Endothelial cell of umbilical vein (primary cell): Measurements from ENCODE around the gene WWC1. TPM values are rescaled to one million over a fixed set of nuclear protein-coding genes. Genes with fewer than 3 reads are reported as not detected.

Experiments used
- BruUV-seq: library from RNA; stranded (reverse); fragments of 400-500 nt; replicated peaks from 2 replicates; lab custom pipeline; 2021; lab: Mats Ljungman, UMichigan
- CTCF ChIA-PET: fragments of 300-600, 350-600 bp; sonication (Branson Sonifier 250); formaldehyde crosslinking; loops from one replicate; lab custom pipeline; 2021; ENCODE audit warnings: antibody characterized with exemption, inconsistent platforms; lab: Charles Lee
- POLR2A ChIA-PET: fragments of 300-600, 350-600 bp; sonication (Branson Sonifier 250); formaldehyde crosslinking; loops from one replicate; lab custom pipeline; 2021; ENCODE audit warnings: antibody characterized with exemption, inconsistent platforms; lab: Charles Lee
- DNase-seq: peaks from one replicate; pipeline ENCODE4 v3.0.0-alpha.2; 2011; ENCODE audit warnings: low read depth, low spot score
- FAIRE-seq: peaks from 2 replicates; lab custom pipeline; 2011; peaks lifted over from hg19 to GRCh38; lab: Jason Lieb, UNC
- H2AFZ ChIP-seq: 2 replicates; pipeline ENCODE4 v1.6.0; 2012; ENCODE audit warnings: low read depth, low read length, control low read depth, inconsistent platforms
- H3K27ac ChIP-seq: 2 replicates; pipeline ENCODE4 v1.5.1; 2011; ENCODE audit warnings: low read depth, mild to moderate bottlenecking, control low read depth, low read length, moderate library complexity; ENCODE audit not compliant: insufficient read depth
- H3K27me3 ChIP-seq, 2 experiments: 2 replicates each; pipeline versions ENCODE4 v1.6.0 to v1.6.1; 2011; ENCODE audit warnings: low read length in 2 of 2, mixed read lengths in 1 of 2; ENCODE audit not compliant: control insufficient read depth in 2 of 2, insufficient read depth in 2 of 2
- H3K36me3 ChIP-seq, 2 experiments: 2 replicates in 1 of 2; 3 replicates in 1 of 2; pipeline ENCODE4 v1.5.1; 2011; ENCODE audit warnings: low read length in 2 of 2, mild to moderate bottlenecking in 1 of 2, moderate library complexity in 1 of 2; ENCODE audit not compliant: control insufficient read depth in 2 of 2, insufficient read depth in 2 of 2; ENCODE audit errors: extremely low read depth in 1 of 2
- H3K4me1 ChIP-seq: 3 replicates; pipeline ENCODE4 v1.5.1; 2011; ENCODE audit warnings: mild to moderate bottlenecking, low read length; ENCODE audit not compliant: control insufficient read depth, insufficient read depth; ENCODE audit errors: extremely low read depth
- H3K4me2 ChIP-seq: 2 replicates; pipeline ENCODE4 v1.6.1; 2011; ENCODE audit warnings: low read length, control low read depth, mixed read lengths; ENCODE audit not compliant: insufficient read depth
- H3K4me3 ChIP-seq, 3 experiments: fragments of 200-600 bp in 1 of 3; sonication (generic), shearing (Covaris generic) in 1 of 3; replicated peaks in 1 of 3; 2 replicates each; pipeline ENCODE4 v1.5.1; 2011 to 2016; ENCODE audit warnings: control low read depth in 3 of 3, low read length in 3 of 3, mild to moderate bottlenecking in 2 of 3, inconsistent platforms in 1 of 3, low read depth in 1 of 3, moderate library complexity in 1 of 3; ENCODE audit not compliant: insufficient read depth in 1 of 3
- H3K79me2 ChIP-seq: 2 replicates; pipeline ENCODE4 v1.6.0; 2012; ENCODE audit warnings: low read length, inconsistent platforms; ENCODE audit not compliant: control insufficient read depth, insufficient read depth
- H3K9ac ChIP-seq: replicated peaks from 2 replicates; pipeline ENCODE3; 2011; ENCODE audit warnings: low read length, control low read depth; ENCODE audit not compliant: insufficient read depth; ENCODE audit errors: extremely low read depth
- H3K9me1 ChIP-seq: replicated peaks from 3 replicates; pipeline ENCODE4 v1.6.0; 2011; ENCODE audit warnings: mild to moderate bottlenecking, low read length; ENCODE audit not compliant: control insufficient read depth, insufficient read depth; ENCODE audit errors: extremely low read depth
- H3K9me3 ChIP-seq: replicated peaks from 2 replicates; pipeline ENCODE4 v1.5.1; 2012; ENCODE audit warnings: low read length, inconsistent platforms; ENCODE audit not compliant: control insufficient read depth, insufficient read depth
- H4K20me1 ChIP-seq: replicated peaks from 2 replicates; pipeline ENCODE3; 2011; ENCODE audit warnings: mild to moderate bottlenecking, low read length; ENCODE audit not compliant: control insufficient read depth, insufficient read depth; ENCODE audit errors: extremely low read depth
- EZH2 ChIP-seq: IDR thresholded peaks from 2 replicates; pipeline ENCODE4 v1.6.1; 2012; ENCODE audit warnings: borderline replicate concordance, low read depth, mild to moderate bottlenecking, moderate library complexity, low read length, inconsistent platforms; ENCODE audit not compliant: severe bottlenecking
- FOS ChIP-seq: IDR thresholded peaks from 2 replicates; pipeline ENCODE4 v1.6.1; 2011; ENCODE audit warnings: mild to moderate bottlenecking, low read length, moderate library complexity, borderline replicate concordance; ENCODE audit not compliant: insufficient read depth
- GATA2 ChIP-seq: IDR thresholded peaks from 2 replicates; pipeline ENCODE4 v1.7.0; 2011; ENCODE audit warnings: low read depth, mild to moderate bottlenecking, moderate library complexity, mixed read lengths, low read length; ENCODE audit not compliant: insufficient read length, insufficient read depth
- JUN ChIP-seq: IDR thresholded peaks from 2 replicates; pipeline ENCODE4 v1.6.1; 2011; ENCODE audit warnings: borderline replicate concordance, low read depth; ENCODE audit not compliant: insufficient read length, insufficient read depth
- MYC ChIP-seq: IDR thresholded peaks from one replicate; pipeline ENCODE4 v1.6.1; 2011; ENCODE audit warnings: mild to moderate bottlenecking, low read depth, low read length
- POLR2A ChIP-seq: IDR thresholded peaks from 2 replicates; pipeline ENCODE4 v1.6.1; 2012; ENCODE audit warnings: low read depth, mild to moderate bottlenecking, control low read depth, low read length
- POLR2AphosphoS5 ChIP-seq: IDR thresholded peaks from 2 replicates; pipeline ENCODE4 v1.6.1; 2012; ENCODE audit warnings: low read depth, mild to moderate bottlenecking, control low read depth, low read length, moderate library complexity; ENCODE audit not compliant: insufficient read depth
- dilution Hi-C: fragments of 300-500 bp; cut with MboI; formaldehyde crosslinking; loops from one replicate; pipeline ENCODE4 v1.15.0; 2019; ENCODE audit warnings: low sequenced_read_pairs; ENCODE audit not compliant: extremely low pct_ligation_motif_present
- intact Hi-C: fragments of 100-400 bp; cut with micrococcal nuclease; formaldehyde crosslinking; loops from one replicate; pipeline ENCODE4 v1.10.0; 2022
- polyA plus RNA-seq, 4 experiments: library from polyadenylated mRNA; depleted of rRNA in 3 of 4; stranded (reverse) in 3 of 4; unstranded in 1 of 4; fragments of >200 nt; gene quantifications; 2 replicates each; pipeline versions ENCODE4 v1.2.1 to v1.2.3, GENCODE V29; 2011 to 2012; ENCODE audit warnings: missing spikeins in 1 of 4
- total RNA-seq: library from RNA; stranded (reverse); gene quantifications from 2 replicates; pipeline ENCODE4 v1.2.3, GENCODE V29; 2021
- TF ChIP-seq, protein P1 (sequence below), 2 donors: IDR thresholded peaks; 1 replicate in 1 of 2; 2 replicates in 1 of 2; pipeline ENCODE4 v1.5.1; 2011; ENCODE audit warnings: low read length in 2 of 2, mild to moderate bottlenecking in 2 of 2, moderate library complexity in 2 of 2, control low read depth in 1 of 2, inconsistent platforms in 1 of 2, low read depth in 1 of 2; ENCODE audit not compliant: insufficient read depth in 1 of 2; ENCODE audit errors: extremely low read depth in 1 of 2
- TF ChIP-seq, protein P2 (sequence below): IDR thresholded peaks from 2 replicates; pipeline ENCODE4 v1.6.1; 2011; ENCODE audit not compliant: insufficient read depth, insufficient read length

The WWC1 gene
- total and polyA plus RNA-seq, 2 donors (not counting 3 experiments of a cell fraction or from before 2014, with no cell fraction given), result 0.03 to 0.91 TPM

DNA sequence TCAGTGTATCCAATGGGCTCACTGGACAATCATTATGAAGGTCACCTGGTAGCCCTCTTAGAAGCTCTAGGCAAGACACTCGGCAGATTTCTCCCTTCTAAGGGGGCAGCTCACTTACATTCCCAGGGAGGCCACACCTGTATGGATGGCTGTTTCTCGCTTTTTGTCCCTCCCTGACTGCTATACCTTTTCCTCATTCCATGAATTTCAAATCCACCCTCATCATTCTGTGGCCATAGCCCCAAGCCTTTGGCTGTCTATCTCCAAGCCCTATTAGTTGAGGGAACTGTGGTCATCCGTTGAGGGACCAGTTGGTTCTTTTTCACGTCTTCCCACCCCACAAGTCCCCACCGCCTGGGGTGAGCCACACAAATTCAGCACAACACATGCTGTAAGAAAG lies 109.8 kb downstream of the WWC1 start:
- Histone ChIP-seq H3K4me3 (no peak overlapping the region), H3K9me1 (no peaks in the 10 kb centered on the region), H3K79me2 (no peaks in the 10 kb centered on the region), H3K4me1 (no peaks in the 10 kb centered on the region), H3K27ac (no peak overlapping the region), H3K9me3 (no peaks in the 10 kb centered on the region), H3K27me3 (no peaks in the 10 kb centered on the region), H4K20me1 (no peaks in the 10 kb centered on the region), H2AFZ (no peak overlapping the region), H3K4me2 (no peak overlapping the region), H3K9ac (no peak overlapping the region), H3K36me3 (no peaks in the 10 kb centered on the region)
- intact Hi-C loops (no loop called here), dilution Hi-C loops (no loop called here)
- CTCF ChIA-PET, result interaction anchor here (1.4 kb wide), 1 partner anchor 9 kb away, joined by 3 read pairs; no protein-coding TSS in a partner anchor
- FAIRE-seq (no peak), DNase-seq (no peak)
- POLR2A ChIA-PET, result no interaction called here
- TF ChIP-seq JUN (no peak), POLR2AphosphoS5 (no peak), FOS (no peak), GATA2 (no peak), EZH2 (no peak), POLR2A (no peak), MYC (no peak)
- TF ChIP-seq, protein P1, sequence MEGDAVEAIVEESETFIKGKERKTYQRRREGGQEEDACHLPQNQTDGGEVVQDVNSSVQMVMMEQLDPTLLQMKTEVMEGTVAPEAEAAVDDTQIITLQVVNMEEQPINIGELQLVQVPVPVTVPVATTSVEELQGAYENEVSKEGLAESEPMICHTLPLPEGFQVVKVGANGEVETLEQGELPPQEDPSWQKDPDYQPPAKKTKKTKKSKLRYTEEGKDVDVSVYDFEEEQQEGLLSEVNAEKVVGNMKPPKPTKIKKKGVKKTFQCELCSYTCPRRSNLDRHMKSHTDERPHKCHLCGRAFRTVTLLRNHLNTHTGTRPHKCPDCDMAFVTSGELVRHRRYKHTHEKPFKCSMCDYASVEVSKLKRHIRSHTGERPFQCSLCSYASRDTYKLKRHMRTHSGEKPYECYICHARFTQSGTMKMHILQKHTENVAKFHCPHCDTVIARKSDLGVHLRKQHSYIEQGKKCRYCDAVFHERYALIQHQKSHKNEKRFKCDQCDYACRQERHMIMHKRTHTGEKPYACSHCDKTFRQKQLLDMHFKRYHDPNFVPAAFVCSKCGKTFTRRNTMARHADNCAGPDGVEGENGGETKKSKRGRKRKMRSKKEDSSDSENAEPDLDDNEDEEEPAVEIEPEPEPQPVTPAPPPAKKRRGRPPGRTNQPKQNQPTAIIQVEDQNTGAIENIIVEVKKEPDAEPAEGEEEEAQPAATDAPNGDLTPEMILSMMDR (IDR thresholded peaks at IDR 0.05; ENCODE audit: extremely low read depth in 1 of 2, insufficient read depth in 1 of 2, low read depth in 1 of 2, low read length in 2 of 2), result no peak
- TF ChIP-seq, protein P2, sequence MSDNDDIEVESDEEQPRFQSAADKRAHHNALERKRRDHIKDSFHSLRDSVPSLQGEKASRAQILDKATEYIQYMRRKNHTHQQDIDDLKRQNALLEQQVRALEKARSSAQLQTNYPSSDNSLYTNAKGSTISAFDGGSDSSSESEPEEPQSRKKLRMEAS, result no peak
- no TSS peak for BruUV-seq
